ENCODE results near the gene SIDT1.

Gene SIDT1

DNA sequence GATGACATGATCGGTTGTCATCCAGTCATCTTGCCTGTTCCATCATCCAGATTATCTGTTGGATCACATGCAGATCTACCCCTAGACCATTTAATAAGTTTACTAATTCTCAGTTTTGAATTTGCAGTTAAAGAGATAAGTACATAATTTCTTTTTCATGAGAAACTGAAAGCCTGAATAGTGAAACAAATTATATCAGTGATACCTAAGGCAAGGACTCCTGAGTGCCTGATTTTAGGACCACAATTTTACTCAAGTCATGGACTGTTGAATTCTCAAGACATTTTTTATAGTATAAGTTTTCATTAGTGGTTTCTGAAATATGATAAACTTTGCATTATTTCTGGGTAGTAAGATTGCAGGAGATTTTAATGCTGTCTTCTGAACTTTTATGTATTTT is 13.2 kb downstream of the SIDT1 start:
- no peak for DNase-seq (ENCODE audit: low read depth in 2 of 2)

DNA sequence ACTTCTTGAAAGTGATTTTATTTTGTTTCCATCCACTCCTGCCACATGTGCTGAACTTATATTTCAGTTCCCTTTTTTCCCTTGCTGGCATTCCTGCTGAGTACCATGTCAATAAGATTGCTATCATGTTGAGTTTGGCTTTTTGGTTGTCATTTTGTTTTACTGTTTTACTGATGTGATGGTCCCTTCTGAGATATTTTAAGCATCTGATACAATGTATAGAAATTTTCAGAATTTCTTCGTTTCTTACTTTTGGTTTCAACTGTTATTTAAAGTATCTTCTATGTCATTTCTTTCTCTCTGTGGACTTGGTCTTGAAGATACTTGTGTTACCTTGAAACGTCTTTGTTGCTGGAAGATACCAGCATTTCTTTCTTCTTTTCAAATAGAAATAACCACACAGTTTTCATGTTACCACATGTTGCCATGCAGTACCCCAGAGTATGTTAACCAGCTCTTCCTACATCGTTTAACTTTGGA is 14.1 kb downstream of the SIDT1 start:
- no peak for DNase-seq (ENCODE audit: low read depth in 2 of 2)

GRCh38 chr3:113548501-113548900 is 16.1 kb downstream of the SIDT1 start:
- DNase-seq (ENCODE audit: low read depth in 2 of 2): no peak

DNA sequence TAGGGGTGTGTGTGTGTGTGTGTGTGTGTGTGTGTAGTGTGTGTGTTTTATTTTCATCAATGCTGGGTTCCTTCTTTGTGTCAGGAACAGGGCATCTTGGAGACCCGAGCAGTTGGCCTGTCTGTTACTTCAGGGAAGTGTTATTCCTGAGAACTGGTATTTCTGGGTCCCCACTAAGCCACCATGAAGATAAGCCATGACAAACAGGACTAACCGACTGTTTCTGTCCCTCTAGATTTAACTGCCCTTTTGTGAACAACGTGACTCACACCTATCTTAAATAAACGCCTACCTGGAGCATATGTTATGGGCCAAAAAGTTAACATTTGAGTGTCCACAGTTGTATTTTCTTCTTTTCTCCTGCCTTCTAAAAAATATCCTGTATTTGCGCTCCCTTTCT is 19.5 kb downstream of the SIDT1 start:
- DNase-seq (ENCODE audit: low read depth in 2 of 2): no peak

GRCh38 chr3:113552851-113553250 is 20.5 kb downstream of the SIDT1 start:
- no peak for DNase-seq (ENCODE audit: low read depth in 2 of 2)

- no peak for DNase-seq (ENCODE audit: low read depth in 2 of 2)
Observed at GRCh38 chr3:113555138-113555537, 22.8 kb downstream of the SIDT1 start.

DNA sequence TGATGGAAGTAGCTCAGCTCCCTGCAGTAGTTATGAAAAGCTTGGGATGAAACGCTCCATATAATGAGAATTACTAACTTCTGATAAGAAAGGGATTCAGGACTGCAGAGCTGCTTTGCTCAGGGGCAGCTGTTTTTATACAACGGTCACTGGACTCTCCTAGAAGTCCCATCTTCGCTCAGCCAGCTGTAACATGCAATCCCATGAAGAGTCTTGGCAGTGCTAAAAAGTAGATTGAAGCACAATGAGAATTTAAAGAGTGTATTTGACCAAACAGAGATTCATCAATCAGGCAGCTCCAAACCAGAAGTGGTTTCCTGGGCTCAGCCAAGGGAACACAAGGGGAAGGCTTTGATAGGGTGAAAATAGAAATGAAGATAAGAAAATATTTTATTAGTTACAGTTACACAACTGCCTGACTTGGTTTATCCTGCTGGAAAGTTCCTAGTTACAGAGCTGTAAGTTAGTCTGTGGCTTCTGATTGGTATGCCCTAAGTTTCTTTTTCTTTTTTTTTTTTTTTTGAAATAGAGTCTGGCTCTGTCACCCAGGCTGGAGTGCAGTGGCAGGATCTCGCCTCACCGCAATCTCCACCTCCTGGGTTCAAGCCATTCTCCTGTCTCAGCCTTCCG is 24.1 kb downstream of the SIDT1 start:
- no peak for DNase-seq (ENCODE audit: low read depth in 2 of 2)

- DNase-seq (ENCODE audit: low read depth in 2 of 2): no peak
Observed at GRCh38 chr3:113556946-113557335, 24.6 kb downstream of the SIDT1 start.

DNA sequence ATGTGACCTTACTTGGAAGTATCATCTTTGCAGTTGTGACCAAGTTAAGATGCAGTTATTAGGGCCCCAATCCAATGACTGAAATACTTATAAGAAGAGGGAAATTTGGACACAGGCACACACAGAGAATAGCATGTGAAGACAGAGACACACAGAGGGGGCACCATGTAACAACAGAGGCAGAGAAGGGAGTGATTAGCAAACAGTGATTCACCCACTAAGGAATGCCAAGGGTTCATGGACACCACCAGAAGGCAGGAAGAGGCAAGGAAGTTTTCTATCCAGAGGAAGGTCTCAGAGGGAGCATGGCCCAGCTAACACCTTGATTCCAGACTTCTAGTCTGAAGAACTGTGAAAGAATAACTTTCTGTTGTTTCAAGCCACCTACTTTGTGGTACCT is 25.0 kb downstream of the SIDT1 start:
- no peak for DNase-seq (ENCODE audit: low read depth in 2 of 2)

GRCh38 chr3:113559009-113559408 is 26.7 kb downstream of the SIDT1 start:
- no peak for DNase-seq (ENCODE audit: low read depth in 2 of 2)

GRCh38 chr3:113560271-113560670 is 27.9 kb downstream of the SIDT1 start:
- no peak for DNase-seq (ENCODE audit: low read depth in 2 of 2)

DNA sequence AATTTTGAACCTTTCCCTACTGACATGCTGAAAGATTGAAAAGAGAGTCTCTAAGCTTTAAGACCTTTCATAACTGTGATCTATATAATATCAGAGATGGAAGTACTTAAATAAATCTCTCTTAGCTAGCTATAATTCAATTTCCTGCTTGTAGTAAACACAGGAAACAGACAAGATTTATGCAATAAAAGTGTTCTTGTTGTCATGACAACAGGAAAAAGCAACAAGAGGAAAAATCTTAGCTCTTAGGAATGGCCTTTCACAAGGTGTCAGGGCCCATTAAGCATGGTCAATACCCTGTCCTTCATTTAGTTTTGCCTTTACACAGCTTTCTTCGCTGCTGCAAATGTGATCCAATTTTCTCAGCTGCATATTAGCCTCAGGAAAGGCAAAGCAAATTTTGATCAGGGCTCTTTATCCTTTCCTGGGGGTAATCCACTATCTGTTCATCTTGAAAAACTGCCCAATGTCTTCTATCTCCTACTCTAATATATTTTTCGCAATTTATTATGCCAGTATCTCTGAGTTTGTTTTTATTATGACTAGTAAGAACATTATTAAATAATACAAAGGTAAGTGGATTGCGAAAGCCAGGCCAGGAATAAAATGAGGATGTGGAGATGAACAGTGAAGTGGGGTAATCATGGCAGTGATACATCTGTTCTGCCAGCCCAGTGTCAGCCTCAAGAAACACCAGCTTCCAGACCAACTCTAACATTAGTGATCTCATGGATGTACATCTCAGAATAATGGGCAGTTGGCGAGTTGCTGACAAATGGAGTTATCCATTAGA is 28.7 kb downstream of the SIDT1 start:
- no peak for DNase-seq (ENCODE audit: low read depth in 2 of 2)

DNA sequence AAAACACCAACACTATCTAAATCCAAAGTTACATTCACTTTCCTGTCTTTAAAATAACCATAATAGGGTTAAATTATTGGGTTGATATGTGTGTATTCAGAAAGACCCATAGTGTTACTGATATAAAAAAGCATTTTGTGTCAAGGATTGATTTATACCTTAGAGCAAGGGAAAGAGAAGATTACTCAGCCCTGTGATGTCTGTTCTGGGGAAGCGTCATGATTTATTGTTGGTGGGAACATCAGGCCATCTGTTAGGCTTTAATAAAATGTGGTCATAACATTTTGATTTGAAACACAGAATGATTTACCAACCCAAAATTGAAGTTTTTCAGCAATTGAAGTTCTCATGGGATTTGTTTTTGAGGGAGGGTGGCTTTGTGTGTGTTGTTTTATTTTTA is 33.2 kb downstream of the SIDT1 start:
- DNase-seq (ENCODE audit: low read depth in 2 of 2): no peak

GRCh38 chr3:113570158-113570557 is 37.8 kb downstream of the SIDT1 start:
- no peak for DNase-seq (ENCODE audit: low read depth in 2 of 2)

- no peak for DNase-seq (ENCODE audit: low read depth in 2 of 2)
Observed at GRCh38 chr3:113571360-113571759, 39.0 kb downstream of the SIDT1 start.

DNA sequence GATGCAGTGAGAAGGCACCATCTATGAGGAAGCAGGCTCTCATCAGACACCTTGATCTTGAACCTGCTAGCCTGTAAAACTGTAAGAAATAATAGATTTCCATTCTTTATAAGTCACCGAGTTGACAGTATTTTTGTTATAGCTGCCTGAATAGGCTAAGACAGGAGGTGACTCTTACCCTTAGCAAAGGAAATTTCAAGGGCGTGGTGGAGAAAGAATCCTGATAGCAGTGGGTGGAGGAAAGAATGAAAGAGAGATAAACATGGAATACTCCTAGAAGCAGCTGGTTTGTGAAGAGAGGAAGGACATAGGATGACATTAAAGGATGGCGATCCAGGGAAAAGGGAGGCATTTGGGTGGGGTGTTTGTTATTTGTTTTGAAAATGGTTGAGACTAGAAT is 41.4 kb downstream of the SIDT1 start:
- no peak for DNase-seq (ENCODE audit: low read depth in 2 of 2)

DNA sequence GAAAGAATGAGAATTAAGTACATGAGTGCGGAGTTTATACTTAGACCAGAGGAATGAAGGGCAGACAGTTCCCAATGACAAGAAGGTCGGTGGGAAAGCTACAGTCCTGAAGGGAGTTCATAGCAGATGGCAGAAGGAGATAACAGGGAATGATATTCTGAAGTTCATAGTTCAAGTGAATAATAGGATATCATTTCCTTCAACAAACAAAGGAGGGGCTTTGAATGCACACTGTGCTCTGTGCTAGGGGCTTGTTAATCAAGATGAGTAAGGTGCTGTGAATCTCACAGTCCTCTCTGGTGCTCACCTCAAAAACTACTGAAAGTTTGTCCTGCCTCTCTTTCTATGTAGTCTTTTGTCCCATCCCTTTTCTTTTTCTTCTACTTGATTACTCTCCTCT is 41.9 kb downstream of the SIDT1 start:
- no peak for DNase-seq (ENCODE audit: low read depth in 2 of 2)

- no peak for DNase-seq (ENCODE audit: low read depth in 2 of 2)
Observed at GRCh38 chr3:113575206-113575605, 42.9 kb downstream of the SIDT1 start.

- DNase-seq (ENCODE audit: low read depth in 2 of 2): no peak
Observed at GRCh38 chr3:113585228-113585627, 52.9 kb downstream of the SIDT1 start.

- no peak for DNase-seq (ENCODE audit: low read depth in 2 of 2)
Observed at GRCh38 chr3:113585720-113586119, 53.4 kb downstream of the SIDT1 start.

DNA sequence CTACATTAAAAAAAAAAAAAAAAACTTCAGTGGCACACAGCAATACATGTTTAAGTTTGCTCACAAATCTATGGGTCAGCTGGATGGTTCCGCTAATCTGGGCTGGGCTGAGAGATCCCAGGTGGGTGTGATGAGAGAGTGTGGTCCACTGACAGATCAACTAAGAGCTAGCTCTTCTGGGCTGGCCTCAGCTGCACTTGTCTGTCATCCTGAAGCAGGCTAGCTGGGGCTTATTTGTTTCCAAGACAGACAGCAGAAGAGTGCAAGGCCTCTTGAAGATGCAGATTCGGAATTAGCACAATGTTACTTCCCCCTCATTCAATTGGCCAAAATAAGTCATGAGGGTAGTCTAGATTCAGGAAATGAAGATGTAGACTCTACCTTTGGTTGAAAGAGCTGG is 56.5 kb downstream of the SIDT1 start:
- DNase-seq (ENCODE audit: low read depth in 2 of 2): no peak

DNA sequence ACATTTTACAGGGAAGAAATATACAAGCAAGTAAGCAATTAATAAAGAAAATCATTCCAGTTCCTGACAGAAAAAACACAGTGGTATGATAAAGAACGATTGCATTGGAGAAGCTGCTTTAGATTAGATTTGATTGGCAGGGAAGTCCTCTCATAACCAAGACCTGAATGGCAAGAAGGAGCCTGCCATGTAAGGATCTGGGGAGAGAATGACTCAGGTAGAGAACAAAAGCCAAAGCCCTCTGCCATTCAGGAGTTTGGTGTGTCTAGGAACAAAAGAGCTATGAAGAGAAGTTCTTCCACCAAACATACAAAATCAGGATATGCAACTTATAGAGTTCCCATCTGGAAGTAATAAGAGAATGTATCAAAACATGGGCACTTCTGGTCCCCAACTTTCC is 57.6 kb downstream of the SIDT1 start:
- DNase-seq (ENCODE audit: low read depth in 2 of 2): no peak

DNA sequence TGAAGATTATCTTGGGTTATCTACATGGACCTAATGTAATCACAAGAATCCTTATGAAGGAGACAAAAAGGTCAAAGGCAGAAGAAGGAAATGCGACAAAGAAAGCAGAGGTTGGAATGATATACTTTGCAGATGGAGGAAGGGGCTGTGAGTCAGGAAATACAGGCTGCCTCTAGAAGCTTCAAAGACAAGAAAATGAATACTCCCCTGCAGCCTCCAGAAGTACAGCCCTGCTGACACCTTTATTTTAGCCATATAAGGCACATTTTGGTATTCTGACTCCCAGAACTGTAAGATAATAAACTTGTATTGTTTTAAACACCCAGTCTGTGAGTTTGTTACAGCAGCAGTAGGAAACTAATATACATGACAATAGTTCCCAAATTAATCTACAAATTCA is 58.6 kb downstream of the SIDT1 start:
- DNase-seq (ENCODE audit: low read depth in 2 of 2): no peak

DNA sequence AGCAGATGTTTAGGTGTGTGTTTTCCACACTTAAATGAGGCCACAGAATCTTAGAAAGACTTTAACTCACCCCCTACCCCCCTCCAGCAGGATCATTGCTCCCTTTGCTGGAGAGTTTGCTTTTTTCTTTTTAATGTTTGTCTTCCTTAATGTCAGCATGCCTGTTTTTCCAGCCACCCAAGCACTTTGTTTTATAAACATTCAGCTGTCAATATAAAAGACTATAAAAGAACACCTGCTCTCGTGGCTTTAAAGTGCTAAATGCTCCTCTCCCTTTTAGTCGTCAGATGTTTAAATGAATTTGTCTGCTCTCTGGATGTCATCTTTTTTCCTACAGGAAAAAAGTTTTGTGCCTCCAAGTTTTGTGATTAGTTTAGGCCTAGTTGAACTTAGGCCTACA is 61.7 kb downstream of the SIDT1 start:
- no peak for DNase-seq (ENCODE audit: low read depth in 2 of 2)
